H1 (cell line): ENCODE results near the gene LRP5. TPM values are rescaled to one million over a fixed set of nuclear protein-coding genes. Genes with fewer than 3 reads are reported as not detected.

Source experiments
- ZNF274 ChIP-seq: IDR thresholded peaks from 2 replicates; pipeline ENCODE4 v1.7.0; 2012; ENCODE audit warnings: low read length, borderline replicate concordance; ENCODE audit errors: extremely low read depth
- polyA plus RNA-seq, 7 experiments: library from polyadenylated mRNA; depleted of rRNA in 3 of 7; stranded (reverse) in 5 of 7; unstranded in 2 of 7; fragments of >200 nt in 5 of 7; fragments of 200-250 nt in 2 of 7; gene quantifications; 1 replicate in 5 of 7; 2 replicates in 1 of 7; 4 replicates in 1 of 7; pipeline versions ENCODE4 v1.2.1 to v1.2.3, GENCODE V29; 2011 to 2013; ENCODE audit warnings: missing spikeins in 2 of 7, mixed read lengths in 2 of 7
- total RNA-seq: library from RNA; stranded (reverse); fragmentation: NEBNext Ultra II Directional; extraction: Animal tissue kit (Norgen Biotek cat#: 25700); gene quantifications from 2 replicates; pipeline ENCODE4 v1.2.1, GENCODE V29; 2021
- TF ChIP-seq, protein P1 (sequence below), 3 experiments: IDR thresholded peaks; 1 replicate in 2 of 3; 2 replicates in 1 of 3; pipeline versions ENCODE4 v1.5.1 to v1.6.1; 2011; ENCODE audit warnings: low read length in 3 of 3, mild to moderate bottlenecking in 3 of 3, inconsistent platforms in 2 of 3, low read depth in 1 of 3, moderate library complexity in 1 of 3; ENCODE audit not compliant: insufficient read depth in 1 of 3; ENCODE audit errors: control extremely low read depth in 1 of 3

LRP5 gene
- total and polyA plus RNA-seq, 2 of the 8 experiments (the other 6 are each of a cell fraction or from before 2014, with no cell fraction given) = 19.0 to 38.9 TPM

DNA sequence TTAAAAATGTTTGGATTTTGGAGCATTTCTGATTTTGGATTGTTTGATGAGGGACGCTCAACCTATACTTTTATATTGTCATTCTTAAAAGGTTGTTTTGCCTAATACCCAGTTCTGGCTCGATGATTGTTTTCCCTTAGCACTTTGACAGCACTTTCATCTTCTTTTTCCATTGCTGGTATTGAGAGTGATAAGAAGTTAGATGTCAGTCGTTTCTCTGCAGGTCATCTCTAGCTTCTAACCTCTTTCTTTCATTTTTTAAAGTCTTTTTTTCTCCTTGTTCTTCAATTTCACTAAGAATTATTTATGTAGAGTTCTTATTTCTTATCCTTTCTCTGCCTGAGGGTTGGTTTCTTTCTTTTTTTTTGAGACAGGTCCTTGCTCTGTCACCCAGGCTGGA lies 167.0 kb downstream of the LRP5 start (continued):
- TF ChIP-seq, protein P1, sequence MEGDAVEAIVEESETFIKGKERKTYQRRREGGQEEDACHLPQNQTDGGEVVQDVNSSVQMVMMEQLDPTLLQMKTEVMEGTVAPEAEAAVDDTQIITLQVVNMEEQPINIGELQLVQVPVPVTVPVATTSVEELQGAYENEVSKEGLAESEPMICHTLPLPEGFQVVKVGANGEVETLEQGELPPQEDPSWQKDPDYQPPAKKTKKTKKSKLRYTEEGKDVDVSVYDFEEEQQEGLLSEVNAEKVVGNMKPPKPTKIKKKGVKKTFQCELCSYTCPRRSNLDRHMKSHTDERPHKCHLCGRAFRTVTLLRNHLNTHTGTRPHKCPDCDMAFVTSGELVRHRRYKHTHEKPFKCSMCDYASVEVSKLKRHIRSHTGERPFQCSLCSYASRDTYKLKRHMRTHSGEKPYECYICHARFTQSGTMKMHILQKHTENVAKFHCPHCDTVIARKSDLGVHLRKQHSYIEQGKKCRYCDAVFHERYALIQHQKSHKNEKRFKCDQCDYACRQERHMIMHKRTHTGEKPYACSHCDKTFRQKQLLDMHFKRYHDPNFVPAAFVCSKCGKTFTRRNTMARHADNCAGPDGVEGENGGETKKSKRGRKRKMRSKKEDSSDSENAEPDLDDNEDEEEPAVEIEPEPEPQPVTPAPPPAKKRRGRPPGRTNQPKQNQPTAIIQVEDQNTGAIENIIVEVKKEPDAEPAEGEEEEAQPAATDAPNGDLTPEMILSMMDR (IDR thresholded peaks at IDR 0.05; ENCODE audit: control extremely low read depth in 1 of 3, insufficient read depth in 1 of 3, low read depth in 1 of 3, low read length in 3 of 3) = no peak
- no peak for TF ChIP-seq ZNF274
